HepG2 (cell line): Measurements from ENCODE around the gene SNX9. TPM values are rescaled to one million over a fixed set of nuclear protein-coding genes. Genes with fewer than 3 reads are reported as not detected.

Experiments used
- ARNTL ChIP-seq: sonication (generic); formaldehyde crosslinking; IDR thresholded peaks from 2 replicates; pipeline ENCODE4 v1.4.0; 2020; ENCODE audit warnings: mild to moderate bottlenecking, missing genetic modification reagents
- DBP ChIP-seq: sonication (generic); formaldehyde crosslinking; IDR thresholded peaks from 2 replicates; pipeline ENCODE4 v1.4.0; 2020; ENCODE audit warnings: missing genetic modification reagents; ENCODE audit errors: not compliant biosample characterization
- E2F2 ChIP-seq: sonication (generic); formaldehyde crosslinking; IDR thresholded peaks from 2 replicates; pipeline ENCODE4 v1.4.0; 2020; ENCODE audit warnings: missing genetic modification reagents, borderline replicate concordance
- FOXA1 ChIP-seq, 2 experiments: fragments of 450-650 bp in 1 of 2; sonication (generic) in 1 of 2; formaldehyde crosslinking in 1 of 2; IDR thresholded peaks; 2 replicates each; pipeline versions ENCODE4 v1.4.0 to v1.6.1; 2016 to 2020; ENCODE audit warnings: missing genetic modification reagents in 1 of 2
- GPBP1L1 ChIP-seq: sonication (generic); formaldehyde crosslinking; IDR thresholded peaks from 2 replicates; pipeline ENCODE4 v1.5.0; 2020; ENCODE audit warnings: mild to moderate bottlenecking, missing genetic modification reagents
- IKZF1 ChIP-seq: fragments of 450-650 bp; IDR thresholded peaks from 2 replicates; pipeline ENCODE4 v1.7.1; 2016
- MYNN ChIP-seq: sonication (generic); formaldehyde crosslinking; IDR thresholded peaks from 2 replicates; pipeline ENCODE4 v1.4.0; 2020; ENCODE audit warnings: mild to moderate bottlenecking, low read depth, missing genetic modification reagents
- TOE1 ChIP-seq: sonication (generic); formaldehyde crosslinking; IDR thresholded peaks from 2 replicates; pipeline ENCODE4 v1.4.0; 2020; ENCODE audit warnings: mild to moderate bottlenecking, missing genetic modification reagents
- ZFYVE20 ChIP-seq: sonication (generic); formaldehyde crosslinking; IDR thresholded peaks from 2 replicates; pipeline ENCODE4 v1.8.0; 2023; ENCODE audit warnings: low read depth, mild to moderate bottlenecking, moderate library complexity, missing genetic modification reagents, borderline replicate concordance
- ZNF136 ChIP-seq: sonication (generic); formaldehyde crosslinking; IDR thresholded peaks from 2 replicates; pipeline ENCODE4 v1.8.1; 2022; ENCODE audit warnings: low read depth, mild to moderate bottlenecking, moderate library complexity, missing genetic modification reagents
- ZNF841 ChIP-seq: sonication (generic); formaldehyde crosslinking; IDR thresholded peaks from 2 replicates; pipeline ENCODE4 v1.8.1; 2023; ENCODE audit warnings: missing genetic modification reagents, borderline replicate concordance
- ZZZ3 ChIP-seq: sonication (generic); formaldehyde crosslinking; IDR thresholded peaks from 2 replicates; pipeline ENCODE4 v1.4.0; 2020; ENCODE audit warnings: missing genetic modification reagents, mild to moderate bottlenecking, borderline replicate concordance
- polyA plus RNA-seq, 8 experiments: library from polyadenylated mRNA; depleted of rRNA in 3 of 8; stranded (reverse) in 7 of 8; unstranded in 1 of 8; fragments of >200 nt; fragmentation: Illumina TruSeq in 4 of 8; extraction: Trizol in 4 of 8; gene quantifications; 2 replicates each; pipeline versions ENCODE4 v1.2.1 to v1.2.3, GENCODE V29; 2011 to 2016; ENCODE audit warnings: low read depth in 4 of 8, missing spikeins in 1 of 8, mixed read lengths in 1 of 8; ENCODE audit not compliant: insufficient read depth in 1 of 8
- total RNA-seq, 5 experiments: library from RNA; depleted of rRNA; stranded (reverse); fragments of >200 nt; fragmentation: Illumina TruSeq; extraction: Trizol; gene quantifications; 2 replicates each; pipeline ENCODE4 v1.2.3, GENCODE V29; 2016; ENCODE audit warnings: low read depth in 1 of 5
- TF ChIP-seq, protein P1 (sequence below): sonication (generic); formaldehyde crosslinking; IDR thresholded peaks from 2 replicates; pipeline ENCODE4 v1.8.0; 2022; ENCODE audit warnings: missing genetic modification reagents, mild to moderate bottlenecking, inconsistent platforms, borderline replicate concordance
- TF ChIP-seq, protein P2 (sequence below): IDR thresholded peaks from 2 replicates; pipeline ENCODE4 v1.6.1; 2016; ENCODE audit warnings: mild to moderate bottlenecking
- TF ChIP-seq, protein P3 (sequence below): sonication (generic); formaldehyde crosslinking; IDR thresholded peaks from 2 replicates; pipeline ENCODE4 v1.4.0; 2020; ENCODE audit warnings: missing genetic modification reagents
- TF ChIP-seq, protein P4 (sequence below): sonication (generic); formaldehyde crosslinking; conservative IDR thresholded peaks from 2 replicates; pipeline ENCODE4 v1.8.0; 2022; ENCODE audit warnings: mild to moderate bottlenecking, moderate library complexity, missing genetic modification reagents
- TF ChIP-seq, protein P5 (sequence below): IDR thresholded peaks from 2 replicates; pipeline ENCODE4 v1.6.1; 2012; ENCODE audit warnings: inconsistent platforms

The SNX9 gene
- total and polyA plus RNA-seq, 2 of the 13 experiments (the other 11 are each of a cell fraction or from before 2014, with no cell fraction given): 21.9 to 36.0 TPM

DNA sequence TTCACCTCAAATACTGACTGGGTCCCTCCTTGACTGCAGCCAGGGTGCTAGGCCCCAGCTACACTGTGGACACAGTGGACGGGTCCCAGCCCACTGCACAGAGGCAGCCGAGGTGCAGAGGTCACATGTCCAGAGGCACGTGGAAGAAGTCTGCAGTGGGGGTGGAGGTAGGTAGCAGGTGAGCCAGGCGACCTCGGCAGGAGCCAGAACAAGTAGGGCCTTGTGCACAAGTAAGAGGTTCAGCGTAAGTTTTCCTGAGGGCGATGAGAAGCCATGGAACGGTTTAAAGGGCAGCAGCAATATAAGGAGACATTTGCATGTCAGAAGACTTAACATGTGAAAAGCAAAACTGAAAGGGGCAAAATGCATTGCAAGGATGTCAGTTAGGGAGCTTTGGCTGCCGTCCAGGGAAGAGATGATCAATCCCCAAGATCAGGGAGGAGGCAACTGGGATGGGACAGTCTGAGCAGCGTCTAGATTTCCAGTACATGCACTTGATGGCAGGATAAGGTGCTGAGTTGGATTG lies 49.7 kb upstream of the SNX9 start (continued):
- TF ChIP-seq IKZF1 (no peak), ZFYVE20 (CRISPR knock-in tag) (no peak), ARNTL (CRISPR knock-in tag) (peak; percentile 90), TOE1 (CRISPR knock-in tag) (no peak), MYNN (CRISPR knock-in tag) (no peak), E2F2 (CRISPR knock-in tag) (no peak), ZNF136 (no peak), ZZZ3 (no peak), DBP (no peak), ZNF841 (CRISPR knock-in tag) (no peak), GPBP1L1 (CRISPR knock-in tag) (no peak), FOXA1 (IDR thresholded peaks at IDR 0.05) (no peak), FOXA1 (CRISPR knock-in tag; IDR thresholded peaks at IDR 0.05) (no peak)
- TF ChIP-seq, protein P1, sequence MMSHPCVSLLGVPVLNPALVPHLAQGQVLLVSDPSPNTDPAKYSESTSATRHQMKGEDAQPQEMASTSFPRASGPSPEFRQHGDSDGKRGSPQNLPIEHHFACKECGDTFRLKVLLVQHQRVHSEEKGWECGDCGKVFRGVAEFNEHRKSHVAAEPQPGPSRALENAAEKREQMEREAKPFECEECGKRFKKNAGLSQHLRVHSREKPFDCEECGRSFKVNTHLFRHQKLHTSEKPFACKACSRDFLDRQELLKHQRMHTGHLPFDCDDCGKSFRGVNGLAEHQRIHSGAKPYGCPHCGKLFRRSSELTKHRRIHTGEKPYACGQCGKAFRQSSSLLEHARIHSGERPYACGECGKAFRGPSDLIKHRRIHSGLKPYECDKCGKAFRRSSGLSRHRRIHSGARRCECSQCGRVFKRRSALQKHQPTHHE (CRISPR knock-in tag): no peak
- TF ChIP-seq, protein P2, sequence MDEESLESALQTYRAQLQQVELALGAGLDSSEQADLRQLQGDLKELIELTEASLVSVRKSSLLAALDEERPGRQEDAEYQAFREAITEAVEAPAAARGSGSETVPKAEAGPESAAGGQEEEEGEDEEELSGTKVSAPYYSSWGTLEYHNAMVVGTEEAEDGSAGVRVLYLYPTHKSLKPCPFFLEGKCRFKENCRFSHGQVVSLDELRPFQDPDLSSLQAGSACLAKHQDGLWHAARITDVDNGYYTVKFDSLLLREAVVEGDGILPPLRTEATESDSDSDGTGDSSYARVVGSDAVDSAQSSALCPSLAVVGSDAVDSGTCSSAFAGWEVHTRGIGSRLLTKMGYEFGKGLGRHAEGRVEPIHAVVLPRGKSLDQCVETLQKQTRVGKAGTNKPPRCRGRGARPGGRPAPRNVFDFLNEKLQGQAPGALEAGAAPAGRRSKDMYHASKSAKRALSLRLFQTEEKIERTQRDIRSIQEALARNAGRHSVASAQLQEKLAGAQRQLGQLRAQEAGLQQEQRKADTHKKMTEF (CRISPR knock-in tag): no peak
- TF ChIP-seq, protein P3, sequence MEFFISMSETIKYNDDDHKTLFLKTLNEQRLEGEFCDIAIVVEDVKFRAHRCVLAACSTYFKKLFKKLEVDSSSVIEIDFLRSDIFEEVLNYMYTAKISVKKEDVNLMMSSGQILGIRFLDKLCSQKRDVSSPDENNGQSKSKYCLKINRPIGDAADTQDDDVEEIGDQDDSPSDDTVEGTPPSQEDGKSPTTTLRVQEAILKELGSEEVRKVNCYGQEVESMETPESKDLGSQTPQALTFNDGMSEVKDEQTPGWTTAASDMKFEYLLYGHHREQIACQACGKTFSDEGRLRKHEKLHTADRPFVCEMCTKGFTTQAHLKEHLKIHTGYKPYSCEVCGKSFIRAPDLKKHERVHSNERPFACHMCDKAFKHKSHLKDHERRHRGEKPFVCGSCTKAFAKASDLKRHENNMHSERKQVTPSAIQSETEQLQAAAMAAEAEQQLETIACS (CRISPR knock-in tag): no peak
- TF ChIP-seq, protein P4, sequence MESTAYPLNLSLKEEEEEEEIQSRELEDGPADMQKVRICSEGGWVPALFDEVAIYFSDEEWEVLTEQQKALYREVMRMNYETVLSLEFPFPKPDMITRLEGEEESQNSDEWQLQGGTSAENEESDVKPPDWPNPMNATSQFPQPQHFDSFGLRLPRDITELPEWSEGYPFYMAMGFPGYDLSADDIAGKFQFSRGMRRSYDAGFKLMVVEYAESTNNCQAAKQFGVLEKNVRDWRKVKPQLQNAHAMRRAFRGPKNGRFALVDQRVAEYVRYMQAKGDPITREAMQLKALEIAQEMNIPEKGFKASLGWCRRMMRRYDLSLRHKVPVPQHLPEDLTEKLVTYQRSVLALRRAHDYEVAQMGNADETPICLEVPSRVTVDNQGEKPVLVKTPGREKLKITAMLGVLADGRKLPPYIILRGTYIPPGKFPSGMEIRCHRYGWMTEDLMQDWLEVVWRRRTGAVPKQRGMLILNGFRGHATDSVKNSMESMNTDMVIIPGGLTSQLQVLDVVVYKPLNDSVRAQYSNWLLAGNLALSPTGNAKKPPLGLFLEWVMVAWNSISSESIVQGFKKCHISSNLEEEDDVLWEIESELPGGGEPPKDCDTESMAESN (CRISPR knock-in tag): peak; percentile 58
- TF ChIP-seq, protein P5, sequence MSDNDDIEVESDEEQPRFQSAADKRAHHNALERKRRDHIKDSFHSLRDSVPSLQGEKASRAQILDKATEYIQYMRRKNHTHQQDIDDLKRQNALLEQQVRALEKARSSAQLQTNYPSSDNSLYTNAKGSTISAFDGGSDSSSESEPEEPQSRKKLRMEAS: peak; percentile 92
